Measurements from ENCODE around the gene SYNGR1.
"Not testable (repeated sequence)": the region's sequence is repeated elsewhere in the genome, so short reads cannot be mapped to it uniquely, and the experiment has no call there.

The SYNGR1 gene

GRCh38 chr22:39317084-39317774 is 32.6 kb upstream of the SYNGR1 start:
- FAIRE-seq: no peak

- no peak for FAIRE-seq
These were observed 31.9 kb upstream of the SYNGR1 start for GRCh38 chr22:39317775-39318506.

DNA sequence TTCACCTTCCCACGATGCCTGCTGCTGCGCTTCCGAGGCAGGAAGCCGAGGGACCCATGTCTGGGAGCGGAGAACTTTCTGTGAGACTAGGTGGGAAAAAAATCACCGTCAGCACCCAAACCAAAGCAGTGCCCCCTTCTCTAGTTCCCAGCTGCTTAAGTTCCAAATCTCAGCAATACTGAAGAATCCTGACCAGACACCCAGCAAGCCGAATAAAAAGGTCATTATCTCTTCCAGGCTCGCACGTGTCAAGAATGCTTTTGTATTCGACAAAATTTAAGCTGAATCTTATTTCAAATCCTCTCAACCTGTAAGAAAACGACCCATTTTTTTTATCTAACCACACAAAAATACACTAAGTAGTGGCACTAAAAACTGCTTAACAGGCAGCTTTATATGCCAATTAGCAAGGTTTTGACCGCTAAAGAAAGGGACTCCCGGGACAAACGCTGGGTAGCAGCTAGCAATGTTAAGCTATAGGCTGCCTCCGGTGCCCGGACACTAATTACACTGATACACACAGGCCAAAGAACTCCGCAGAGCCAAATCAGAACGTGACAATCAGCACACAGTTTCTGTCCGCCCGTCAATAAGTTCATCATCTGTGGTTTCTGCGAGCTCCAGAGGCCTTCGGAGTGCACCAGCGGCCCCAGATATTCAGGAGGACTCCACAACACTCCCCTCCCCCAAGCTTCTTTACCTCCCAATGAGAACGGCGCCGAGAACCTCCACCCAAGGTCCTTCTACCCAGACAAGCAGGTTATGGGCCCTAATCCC is 31.1 kb upstream of the SYNGR1 start:
- FAIRE-seq: no peak

GRCh38 chr22:39319284-39320022 is 30.3 kb upstream of the SYNGR1 start, which contains the start of gene RPL3:
TSS of gene RPL3 (minus strand) at chr22:39319623. CDS start at chr22:39319597, 26 bp downstream.
- peak; percentile 98 for FAIRE-seq

DNA sequence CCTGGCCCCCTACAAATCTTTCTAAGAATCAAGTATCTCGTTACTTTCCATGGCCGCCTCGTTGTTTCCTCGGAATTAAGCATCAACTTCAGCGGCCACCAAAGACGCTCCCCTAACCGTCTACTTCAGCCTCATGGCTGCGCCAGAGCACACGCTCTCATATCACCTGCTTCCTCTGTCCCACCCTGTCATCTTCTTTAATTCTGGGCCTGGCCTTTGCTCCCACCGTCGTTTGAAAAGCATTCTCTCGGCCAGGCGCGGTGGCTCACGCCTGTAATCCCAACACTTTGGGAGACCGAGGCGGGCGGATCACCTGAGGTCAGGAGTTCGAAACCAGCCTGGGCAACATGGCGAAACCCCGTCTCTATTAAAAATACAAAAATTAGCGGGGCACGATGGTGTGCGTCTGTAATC is 29.2 kb upstream of the SYNGR1 start:
- not testable (repeated sequence) for FAIRE-seq

- FAIRE-seq: no peak
These were observed 24.3 kb upstream of the SYNGR1 start for GRCh38 chr22:39325392-39325932.

- no peak for FAIRE-seq
These were observed 21.6 kb upstream of the SYNGR1 start for GRCh38 chr22:39327995-39328754.

- FAIRE-seq: not testable (repeated sequence)
These were observed 19.2 kb upstream of the SYNGR1 start for GRCh38 chr22:39330553-39330952.

- FAIRE-seq: no peak
These were observed 17.2 kb upstream of the SYNGR1 start for GRCh38 chr22:39332441-39333064.

DNA sequence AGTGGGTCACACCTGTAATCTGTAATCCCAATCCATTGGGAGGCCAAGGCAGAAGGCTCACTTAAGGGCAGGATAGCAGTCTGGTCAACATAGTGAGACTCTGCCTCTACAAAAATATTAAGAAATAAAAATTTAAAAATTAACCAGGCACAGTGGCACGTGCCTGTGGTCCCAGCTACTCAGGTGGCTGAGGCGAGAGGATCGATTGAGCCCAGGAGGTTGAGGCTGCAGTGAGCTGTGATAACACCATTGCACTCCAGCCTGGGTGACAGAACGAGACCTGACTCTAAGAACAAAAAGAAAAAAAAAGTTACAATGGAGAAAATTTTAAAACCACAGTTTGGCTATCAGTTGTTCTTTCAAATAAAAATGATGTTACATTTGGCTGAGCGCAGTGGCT is 13.4 kb upstream of the SYNGR1 start:
- no peak for FAIRE-seq

GRCh38 chr22:39339775-39340174 is 10.0 kb upstream of the SYNGR1 start:
- not testable (repeated sequence) for FAIRE-seq

- FAIRE-seq: no peak
These were observed 8.6 kb upstream of the SYNGR1 start for GRCh38 chr22:39341179-39341578.

- peak; percentile 33 for FAIRE-seq
These were observed 6.3 kb upstream of the SYNGR1 start for GRCh38 chr22:39343259-39344045.

- FAIRE-seq: no peak
These were observed 5.8 kb upstream of the SYNGR1 start for GRCh38 chr22:39344046-39344390.

DNA sequence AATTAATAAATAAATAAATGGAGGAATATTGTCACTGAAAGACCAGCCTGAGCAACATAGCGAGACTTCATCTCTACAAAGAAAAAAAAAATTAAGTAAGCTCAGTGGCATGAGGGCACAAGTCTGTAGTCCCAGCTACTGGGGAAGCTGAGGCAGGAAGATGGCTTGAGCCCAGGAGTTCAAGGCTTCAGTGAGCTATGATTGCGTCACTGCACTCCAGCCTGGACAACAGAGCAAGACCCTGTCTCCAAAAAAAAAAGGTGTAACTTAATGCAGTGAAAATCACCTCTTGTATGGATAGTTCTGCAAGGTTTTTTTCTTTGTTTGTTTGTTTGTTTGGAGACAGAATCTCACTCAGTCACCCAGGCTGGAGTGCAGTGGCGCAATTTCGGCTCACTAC is 4.6 kb upstream of the SYNGR1 start:
- no peak for FAIRE-seq

DNA sequence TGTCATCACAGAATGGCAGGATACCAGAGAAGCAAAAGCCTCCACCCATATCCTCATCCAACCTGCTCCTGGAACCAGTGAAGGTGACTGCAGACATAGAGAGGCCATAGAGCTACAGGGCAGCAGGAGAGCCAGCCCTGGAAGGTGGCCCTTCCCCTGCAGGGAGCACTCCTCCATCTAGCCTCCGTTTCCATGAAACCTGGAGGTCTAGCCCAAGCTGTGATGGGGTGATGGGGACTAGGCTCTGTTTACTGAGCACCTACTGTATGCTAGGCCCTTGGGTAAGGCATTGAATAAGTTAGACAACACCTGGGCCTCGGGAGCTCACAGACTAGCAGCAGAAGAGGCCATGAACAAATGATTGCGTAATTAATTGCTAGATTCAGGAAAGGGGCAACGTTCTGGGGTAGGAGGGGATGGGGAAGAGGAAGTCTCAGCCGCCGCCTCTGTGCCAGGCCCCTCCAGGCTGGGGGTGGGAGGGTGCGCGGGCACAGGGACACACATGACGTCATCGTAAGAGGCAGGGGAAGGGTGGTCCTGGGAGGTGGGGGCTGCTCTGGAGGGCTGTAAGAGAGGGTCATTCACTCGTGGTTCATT is 784 bp upstream of the SYNGR1 start:
- no peak for FAIRE-seq

DNA sequence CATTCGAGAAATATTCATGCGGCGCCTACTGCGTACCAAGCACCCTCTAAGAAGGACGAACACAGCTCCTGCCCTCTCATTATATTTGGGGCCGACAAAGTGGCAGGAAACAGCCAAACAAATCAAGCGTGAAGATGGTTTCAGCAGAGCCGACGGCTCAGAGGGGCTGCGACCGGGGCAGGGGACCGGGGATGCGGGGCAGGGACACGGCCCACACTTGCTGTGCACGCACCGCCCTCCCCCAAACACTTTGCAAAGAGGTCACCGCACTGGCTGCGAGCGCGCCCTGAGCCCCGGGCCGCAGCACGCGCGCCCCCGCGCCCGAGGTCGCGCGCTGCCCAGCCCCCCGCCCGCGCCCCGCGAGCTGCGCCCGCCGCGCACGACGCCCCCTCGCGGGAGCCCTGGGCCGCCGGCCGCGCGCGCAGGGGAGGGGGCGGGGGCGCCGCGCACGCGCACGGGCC is 255 bp upstream of the SYNGR1 start:
- no peak for FAIRE-seq

DNA sequence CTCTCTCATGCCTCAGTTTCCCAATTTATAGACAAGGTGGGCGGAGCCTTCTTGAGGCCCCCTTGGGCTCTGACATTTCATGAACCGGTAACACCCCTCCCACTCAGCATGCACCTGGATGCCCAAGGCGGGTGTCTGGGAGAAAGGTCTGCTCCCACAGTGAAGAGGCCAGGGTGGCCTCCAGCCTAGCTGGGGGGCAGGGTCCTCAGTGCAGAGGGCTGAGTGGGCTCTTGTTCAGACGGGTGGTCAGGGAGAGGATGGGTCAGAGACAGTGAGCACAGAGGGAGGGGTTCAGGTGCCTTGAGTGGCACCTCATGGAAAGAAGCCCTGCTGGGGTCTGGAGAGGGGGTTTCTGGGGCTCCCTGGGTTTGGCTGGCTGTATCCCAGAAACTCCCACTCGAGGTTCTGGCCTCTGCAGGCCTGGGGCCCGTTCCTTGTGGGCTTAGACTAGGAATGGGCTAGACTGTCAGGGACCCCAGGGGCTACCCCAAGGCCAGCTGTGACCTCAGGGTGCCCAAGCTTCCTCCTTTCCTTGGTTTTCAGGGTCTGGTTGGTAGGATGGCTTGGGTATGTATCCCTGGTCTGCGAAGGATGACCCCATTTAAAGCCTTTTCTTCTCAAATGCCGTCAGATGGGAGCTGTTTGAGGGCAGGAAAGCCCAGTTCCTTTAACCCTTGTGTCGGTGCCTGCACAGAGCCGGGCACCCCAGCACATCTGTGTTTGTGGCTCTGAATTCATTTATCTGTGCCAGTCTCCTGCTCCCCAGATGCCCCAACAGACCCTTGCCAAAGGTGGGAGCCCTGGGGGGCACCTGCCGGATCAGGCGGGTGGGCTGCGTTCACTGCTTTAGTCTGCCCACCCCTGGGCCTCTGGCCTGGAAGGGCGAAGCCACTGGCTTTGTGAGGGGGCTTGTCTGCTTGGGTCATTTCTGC is 1.2 kb downstream of the SYNGR1 start:
- FAIRE-seq: no peak
